Kidney epithelial cell (primary cell): ENCODE measurements around the gene ADRB2. TPM values are rescaled to one million over a fixed set of nuclear protein-coding genes. Genes with fewer than 3 reads are reported as not detected.

Experiments
- DNase-seq: peaks from one replicate; pipeline ENCODE4 v3.0.0-alpha.2; 2010; ENCODE audit warnings: low read depth
- H3K27me3 ChIP-seq: 2 replicates; pipeline ENCODE4 v1.6.0; 2011; ENCODE audit warnings: low read length; ENCODE audit not compliant: control insufficient read depth, insufficient read depth
- H3K36me3 ChIP-seq: 2 replicates; pipeline ENCODE4 v1.5.1; 2011; ENCODE audit warnings: low read length; ENCODE audit not compliant: control insufficient read depth, insufficient read depth
- H3K4me3 ChIP-seq: 2 replicates; pipeline ENCODE4 v1.5.1; 2011; ENCODE audit warnings: low read depth, mild to moderate bottlenecking, control low read depth, low read length
- total RNA-seq: library from RNA; depleted of rRNA; stranded (reverse); fragments of >200 nt; gene quantifications from 2 replicates; pipeline ENCODE4 v1.2.3, GENCODE V29; 2015
- TF ChIP-seq, protein P1 (sequence below): IDR thresholded peaks from 2 replicates; pipeline ENCODE4 v1.5.1; 2011; ENCODE audit warnings: mild to moderate bottlenecking, moderate library complexity, low read length, control low read depth, inconsistent platforms; ENCODE audit not compliant: insufficient read depth, poor library complexity, severe bottlenecking

ADRB2 gene
- total RNA-seq, 1 donor from 2014 or later, result 1.2 TPM

DNA sequence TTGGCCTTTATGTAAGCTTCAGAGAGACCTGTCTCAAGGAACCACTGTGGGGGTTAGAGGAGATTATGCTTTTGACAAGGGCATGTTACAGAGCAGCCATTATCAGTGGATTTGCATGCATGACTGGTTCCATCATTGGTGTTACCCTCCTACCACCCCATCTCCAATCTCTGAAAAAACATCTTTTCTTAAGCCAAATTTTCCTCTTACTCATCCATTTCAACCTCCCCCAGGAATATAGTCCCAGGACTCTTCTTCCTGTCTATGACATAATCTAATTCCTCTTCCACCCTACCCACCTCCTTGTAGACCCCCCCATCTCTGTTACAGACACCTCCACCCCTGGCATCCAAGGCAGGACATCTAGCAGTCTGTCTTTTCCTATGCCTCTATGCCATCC lies 33.1 kb upstream of the ADRB2 start:
- Histone ChIP-seq H3K27me3 (no peaks in the 10 kb centered on the region), H3K36me3 (no peaks in the 10 kb centered on the region), H3K4me3 (no peak overlapping the region)
- DNase-seq, result no peak
- TF ChIP-seq, protein P1, sequence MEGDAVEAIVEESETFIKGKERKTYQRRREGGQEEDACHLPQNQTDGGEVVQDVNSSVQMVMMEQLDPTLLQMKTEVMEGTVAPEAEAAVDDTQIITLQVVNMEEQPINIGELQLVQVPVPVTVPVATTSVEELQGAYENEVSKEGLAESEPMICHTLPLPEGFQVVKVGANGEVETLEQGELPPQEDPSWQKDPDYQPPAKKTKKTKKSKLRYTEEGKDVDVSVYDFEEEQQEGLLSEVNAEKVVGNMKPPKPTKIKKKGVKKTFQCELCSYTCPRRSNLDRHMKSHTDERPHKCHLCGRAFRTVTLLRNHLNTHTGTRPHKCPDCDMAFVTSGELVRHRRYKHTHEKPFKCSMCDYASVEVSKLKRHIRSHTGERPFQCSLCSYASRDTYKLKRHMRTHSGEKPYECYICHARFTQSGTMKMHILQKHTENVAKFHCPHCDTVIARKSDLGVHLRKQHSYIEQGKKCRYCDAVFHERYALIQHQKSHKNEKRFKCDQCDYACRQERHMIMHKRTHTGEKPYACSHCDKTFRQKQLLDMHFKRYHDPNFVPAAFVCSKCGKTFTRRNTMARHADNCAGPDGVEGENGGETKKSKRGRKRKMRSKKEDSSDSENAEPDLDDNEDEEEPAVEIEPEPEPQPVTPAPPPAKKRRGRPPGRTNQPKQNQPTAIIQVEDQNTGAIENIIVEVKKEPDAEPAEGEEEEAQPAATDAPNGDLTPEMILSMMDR, result no peak

DNA sequence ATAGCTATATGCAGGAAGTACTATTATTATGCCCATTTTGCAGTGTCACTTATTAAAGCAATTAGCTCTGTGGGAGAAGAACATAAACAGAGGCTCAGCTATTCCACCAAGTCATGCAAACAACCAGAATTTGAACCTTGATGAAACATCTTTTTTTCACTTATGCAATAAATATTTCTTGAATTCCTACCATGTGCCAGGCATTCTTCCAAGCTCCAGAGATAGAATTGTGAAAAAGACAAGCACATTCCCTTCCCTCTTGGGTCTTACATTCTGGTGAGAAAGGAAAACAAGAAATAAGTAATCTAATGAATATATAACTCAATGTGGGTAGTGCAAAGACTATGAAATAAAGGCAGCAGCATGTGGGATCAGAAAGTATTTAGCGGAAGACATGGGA lies 32.1 kb upstream of the ADRB2 start:
- no peak for DNase-seq
- TF ChIP-seq, protein P1, result no peak
- Histone ChIP-seq H3K36me3 (no peaks in the 10 kb centered on the region), H3K4me3 (no peak overlapping the region), H3K27me3 (no peaks in the 10 kb centered on the region)

DNA sequence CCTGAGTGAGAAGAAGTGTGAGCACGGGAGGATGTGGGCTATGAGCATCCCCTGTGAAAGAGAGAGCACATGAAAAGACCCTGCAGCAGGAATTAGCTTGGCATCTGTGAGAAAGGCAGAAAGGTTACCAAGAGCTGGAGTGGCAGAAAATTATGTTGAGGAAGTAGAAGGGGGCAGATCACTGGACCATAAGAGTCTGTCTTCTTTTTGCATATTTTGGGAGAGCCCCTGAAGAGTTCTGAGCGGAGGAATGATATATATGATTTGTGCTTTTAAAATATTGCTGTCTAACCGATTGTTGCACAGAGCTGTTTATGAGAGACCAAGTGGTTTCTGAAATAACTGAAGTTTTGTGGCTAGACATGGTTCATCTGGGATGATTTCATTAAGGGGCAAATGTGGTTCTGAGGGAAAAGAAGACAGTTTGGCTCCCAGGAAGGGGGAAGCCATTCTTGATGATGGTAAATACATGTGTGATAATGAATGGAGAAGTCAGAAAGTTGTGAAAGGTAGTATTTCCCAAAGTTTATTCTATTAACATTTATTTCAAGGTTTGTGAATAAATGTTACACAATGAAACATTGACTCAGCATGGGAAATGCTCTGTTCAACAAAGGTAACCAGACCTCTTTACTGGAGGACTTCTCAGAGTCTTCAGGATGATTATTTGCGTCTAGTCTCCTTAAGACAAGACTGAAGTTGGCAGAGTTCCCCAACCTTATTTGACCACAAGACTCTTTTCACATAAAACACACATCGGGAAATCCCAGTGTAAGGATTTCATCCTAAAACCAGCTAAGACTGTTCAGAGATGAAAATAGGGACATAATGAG lies 31.5 kb upstream of the ADRB2 start:
- TF ChIP-seq, protein P1, result no peak
- no peaks in the 10 kb centered on the region for H3K27me3 ChIP-seq
- no peak overlapping the region for H3K4me3 ChIP-seq
- peak; percentile 32 for DNase-seq
- H3K36me3 ChIP-seq, result no peaks in the 10 kb centered on the region

DNA sequence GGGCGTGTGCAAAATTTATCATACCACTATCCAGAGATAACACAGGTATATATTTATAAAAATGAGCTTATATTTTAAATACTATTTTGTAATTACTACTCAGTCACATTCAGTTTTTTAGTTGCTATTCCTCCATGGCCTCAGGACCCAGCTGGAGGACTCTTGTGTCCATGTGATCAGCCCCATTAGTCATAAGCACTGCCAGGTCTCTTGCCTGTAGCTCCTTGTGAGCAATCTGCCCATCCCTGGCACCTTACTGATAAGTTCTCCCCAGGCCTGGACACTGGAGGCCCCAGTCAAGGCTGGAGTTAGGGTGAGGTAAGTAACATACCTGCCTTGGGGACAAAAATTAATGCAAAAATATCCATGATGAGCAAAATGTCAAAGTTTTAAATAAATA lies 29.5 kb upstream of the ADRB2 start:
- Histone ChIP-seq H3K36me3 (no peaks in the 10 kb centered on the region), H3K4me3 (no peak overlapping the region), H3K27me3 (no peaks in the 10 kb centered on the region)
- TF ChIP-seq, protein P1, result no peak
- DNase-seq, result no peak

DNA sequence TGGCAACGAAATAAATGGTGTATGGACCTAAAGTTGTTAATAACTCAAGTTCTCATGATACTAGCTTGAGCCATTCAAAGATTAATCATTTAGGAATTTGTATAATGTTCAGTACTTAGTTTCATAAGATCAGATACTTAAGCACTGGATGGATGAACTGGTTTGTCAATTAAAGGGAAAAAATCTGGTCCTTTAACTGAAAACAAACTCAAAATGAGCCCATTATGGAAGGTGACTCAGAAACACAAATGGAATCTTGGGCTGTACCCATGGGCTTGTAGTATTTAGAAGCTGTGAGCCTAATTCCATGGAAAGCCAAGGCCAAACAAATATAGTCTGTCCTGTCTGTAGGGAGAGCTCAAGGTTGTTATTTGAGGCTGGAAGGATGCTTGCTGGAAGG lies 27.6 kb upstream of the ADRB2 start:
- TF ChIP-seq, protein P1, result no peak
- no peaks in the 10 kb centered on the region for H3K36me3 ChIP-seq
- no peak overlapping the region for H3K4me3 ChIP-seq
- no peaks in the 10 kb centered on the region for H3K27me3 ChIP-seq
- no peak for DNase-seq

DNA sequence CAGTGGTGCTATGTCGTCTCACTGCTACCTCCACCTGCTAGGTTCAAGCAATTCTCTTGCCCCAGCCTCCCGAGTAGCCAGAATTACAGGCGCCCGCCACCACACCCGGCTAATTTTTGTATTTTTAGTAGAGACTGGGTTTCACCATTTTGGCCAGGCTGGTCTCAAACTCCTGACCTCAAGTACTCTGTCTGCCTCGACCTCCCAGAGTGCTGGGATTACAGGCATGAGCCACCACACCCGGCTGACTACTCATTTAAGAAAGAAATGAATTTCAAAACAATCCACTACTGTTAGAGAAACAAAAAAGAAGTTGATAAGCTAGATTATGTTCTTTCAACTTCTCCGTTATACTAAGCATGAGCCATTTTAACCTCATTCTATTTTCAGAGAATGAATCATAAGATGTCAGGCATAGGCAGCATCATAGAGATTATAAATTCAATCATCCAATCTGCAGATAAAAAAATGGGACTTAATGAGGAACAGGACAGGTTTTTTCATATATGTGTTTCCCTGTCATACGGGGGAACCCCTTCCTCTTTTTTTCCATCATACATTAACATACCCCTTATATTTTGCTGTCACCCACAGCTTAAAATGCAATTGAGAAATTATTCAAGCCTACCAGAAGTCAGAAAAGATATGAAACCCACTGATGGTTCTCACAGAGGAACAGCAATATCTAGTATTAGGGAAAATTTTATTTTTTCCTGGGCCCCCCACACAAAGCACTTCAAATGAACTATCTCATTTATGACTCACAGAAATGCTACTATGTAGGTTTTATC lies 26.5 kb upstream of the ADRB2 start:
- Histone ChIP-seq H3K4me3 (no peak overlapping the region), H3K27me3 (no peaks in the 10 kb centered on the region), H3K36me3 (no peaks in the 10 kb centered on the region)
- TF ChIP-seq, protein P1, result no peak
- no peak for DNase-seq
